ENCODE results near the gene GLRA1. TPM values are rescaled to one million over a fixed set of nuclear protein-coding genes. Genes with fewer than 3 reads are reported as not detected.

Gene GLRA1
- total RNA-seq, 2 experiments from 2014 or later: not detected

- CTCF ChIA-PET: interaction anchor here (0.6 to 1.9 kb wide), 3 partner anchors 23 to 319 kb away, joined by 3 to 9 read pairs (median 3); no protein-coding TSS in a partner anchor
These were observed 99.2 kb downstream of the GLRA1 start for GRCh38 chr5:151825445-151825844.

GRCh38 chr5:151822141-151822540, 102.5 kb downstream of the GLRA1 start:
- ChIA-PET POLR2A (no interaction called here), CTCF (no interaction called here)

More at GRCh38 chr5:151825445-151825844, 99.2 kb downstream of the GLRA1 start:
- POLR2A ChIA-PET: interaction anchor here (0.5 kb wide), 1 partner anchor 25 kb away, joined by 3 read pairs; no protein-coding TSS in a partner anchor

- ChIA-PET CTCF (no interaction called here), POLR2A (no interaction called here)
These were observed 103.7 kb downstream of the GLRA1 start for GRCh38 chr5:151820903-151821302.

- POLR2A ChIA-PET: no interaction called here
- CTCF ChIA-PET: no interaction called here
These were observed 104.4 kb downstream of the GLRA1 start for GRCh38 chr5:151820271-151820670.

GRCh38 chr5:151819830-151820229, 104.8 kb downstream of the GLRA1 start:
- ChIA-PET POLR2A (no interaction called here), CTCF (no interaction called here)

GRCh38 chr5:151815051-151815450, 109.6 kb downstream of the GLRA1 start:
- CTCF ChIA-PET: no interaction called here
- POLR2A ChIA-PET: no interaction called here

- CTCF ChIA-PET: no interaction called here
- POLR2A ChIA-PET: no interaction called here
These were observed 111.8 kb downstream of the GLRA1 start for GRCh38 chr5:151812757-151813309.

- ChIA-PET CTCF (no interaction called here), POLR2A (no interaction called here)
These were observed 112.9 kb downstream of the GLRA1 start for GRCh38 chr5:151811593-151812321.

GRCh38 chr5:151810897-151811296, 113.8 kb downstream of the GLRA1 start:
- ChIA-PET CTCF (no interaction called here), POLR2A (no interaction called here)

GRCh38 chr5:151810449-151810848, 114.2 kb downstream of the GLRA1 start:
- POLR2A ChIA-PET: no interaction called here
- CTCF ChIA-PET: no interaction called here

GRCh38 chr5:151808451-151809169, 116.0 kb downstream of the GLRA1 start:
- ChIA-PET CTCF (no interaction called here), POLR2A (no interaction called here)

- ChIA-PET CTCF (no interaction called here), POLR2A (no interaction called here)
These were observed 119.0 kb downstream of the GLRA1 start for GRCh38 chr5:151805414-151806223.

- ChIA-PET POLR2A (interaction anchor here (0.7 kb wide), 1 partner anchor 25 kb away, joined by 3 read pairs; no protein-coding TSS in a partner anchor), CTCF (no interaction called here)
These were observed 124.1 kb downstream of the GLRA1 start for GRCh38 chr5:151800532-151800931.

- ChIA-PET CTCF (no interaction called here), POLR2A (interaction anchor here (1.0 kb wide), 1 partner anchor 29 kb away, joined by 3 read pairs; no protein-coding TSS in a partner anchor)
These were observed 125.2 kb downstream of the GLRA1 start for GRCh38 chr5:151799407-151799806.

- ChIA-PET CTCF (no interaction called here), POLR2A (no interaction called here)
These were observed 126.0 kb downstream of the GLRA1 start for GRCh38 chr5:151798674-151799073.

- CTCF ChIA-PET: no interaction called here
- POLR2A ChIA-PET: no interaction called here
These were observed 129.2 kb downstream of the GLRA1 start for GRCh38 chr5:151795426-151795825.

- CTCF ChIA-PET: no interaction called here
- POLR2A ChIA-PET: no interaction called here
These were observed 131.3 kb downstream of the GLRA1 start for GRCh38 chr5:151793358-151793757.

- ChIA-PET POLR2A (interaction anchor here (0.5 kb wide), 1 partner anchor 240 kb away, joined by 3 read pairs; no protein-coding TSS in a partner anchor), CTCF (no interaction called here)
These were observed 136.8 kb downstream of the GLRA1 start for GRCh38 chr5:151787817-151788216.

- ChIA-PET CTCF (no interaction called here), POLR2A (no interaction called here)
These were observed 138.2 kb downstream of the GLRA1 start for GRCh38 chr5:151786468-151786867.

- POLR2A ChIA-PET: interaction anchor here (0.6 kb wide), 1 partner anchor 10 kb away, joined by 3 read pairs; no protein-coding TSS in a partner anchor
- CTCF ChIA-PET: no interaction called here
These were observed 140.5 kb downstream of the GLRA1 start for GRCh38 chr5:151784141-151784540.
